ENCODE results near the gene LCA5L.
"Not testable (repeated sequence)": the region's sequence is repeated elsewhere in the genome, so short reads cannot be mapped to it uniquely, and the experiment has no call there.

Gene LCA5L

GRCh38 chr21:39386899-39387298, 58.7 kb downstream of the LCA5L start:
- DNase-seq: no peak

GRCh38 chr21:39386194-39386593, 59.4 kb downstream of the LCA5L start:
- no peak for DNase-seq

DNA sequence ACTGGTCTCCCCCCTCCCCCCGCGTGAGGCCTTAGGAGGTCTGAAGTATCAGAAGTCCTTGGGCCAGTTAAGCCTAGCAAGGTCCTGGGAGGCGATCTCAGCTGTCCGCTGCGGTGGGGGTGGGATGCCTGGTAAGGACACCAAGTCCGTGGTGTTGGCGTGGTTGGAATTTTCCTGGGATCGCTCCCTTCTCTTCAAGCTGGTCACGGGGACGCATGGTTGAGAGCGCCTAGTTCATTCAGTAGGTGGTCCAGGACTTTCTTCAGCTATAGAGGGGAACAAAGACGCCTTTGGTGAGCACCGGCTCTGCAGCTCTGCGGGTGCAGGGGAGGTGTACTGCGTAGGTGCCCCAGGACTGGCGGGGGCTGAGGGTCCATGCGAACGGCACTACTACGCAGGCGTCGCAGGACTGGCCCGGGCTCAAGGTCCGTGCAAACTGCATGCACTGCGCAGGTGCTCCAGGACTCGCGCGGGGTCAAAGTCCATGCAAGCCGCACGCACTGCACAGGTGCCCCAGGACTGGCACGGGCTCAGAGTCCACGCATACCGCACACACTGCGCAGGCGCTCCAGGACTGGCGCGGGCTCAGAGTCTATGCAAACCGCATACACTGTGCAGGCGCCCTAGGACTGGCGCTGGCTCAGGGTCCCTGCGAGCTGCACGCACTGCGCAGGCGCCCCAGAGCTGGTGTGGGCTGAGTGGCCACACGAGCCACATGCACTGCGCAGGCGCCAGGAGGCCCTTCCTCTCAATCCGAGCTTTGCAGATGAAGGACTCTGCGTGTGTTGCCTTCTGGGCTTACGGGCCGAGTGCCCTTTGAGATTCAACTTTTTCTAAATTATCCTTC, 60.1 kb downstream of the LCA5L start:
- no peak for DNase-seq

DNA sequence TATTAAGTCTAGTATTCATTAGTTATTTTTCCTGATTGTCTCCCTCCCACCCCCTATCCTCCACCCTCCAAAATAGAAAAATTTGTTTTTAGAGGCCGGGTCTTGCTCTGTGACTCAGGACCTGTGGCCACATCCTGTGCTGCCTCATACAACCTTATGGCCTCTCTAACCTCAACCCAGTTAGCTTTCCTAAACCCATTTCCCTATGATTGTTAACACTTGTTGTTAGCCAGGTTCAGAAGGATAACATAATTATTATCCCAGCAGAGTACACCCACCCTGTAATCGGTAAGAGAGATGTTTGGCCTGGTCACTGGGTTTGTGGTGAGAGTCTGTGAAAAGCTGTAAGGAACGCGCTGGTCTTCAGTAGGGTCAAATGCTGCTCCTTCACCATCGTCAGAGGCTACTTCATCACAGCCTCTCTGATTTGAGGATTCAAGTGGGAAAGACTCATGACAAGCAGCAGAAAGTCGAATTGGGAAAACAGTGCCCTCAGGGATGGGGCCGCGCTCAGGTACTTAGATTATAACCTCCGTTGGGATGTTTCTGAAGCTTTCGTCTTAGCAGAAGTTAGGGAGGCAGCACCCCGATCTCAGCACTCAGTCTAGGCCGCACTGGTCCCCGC, 60.8 kb downstream of the LCA5L start:
- no peak for DNase-seq

DNA sequence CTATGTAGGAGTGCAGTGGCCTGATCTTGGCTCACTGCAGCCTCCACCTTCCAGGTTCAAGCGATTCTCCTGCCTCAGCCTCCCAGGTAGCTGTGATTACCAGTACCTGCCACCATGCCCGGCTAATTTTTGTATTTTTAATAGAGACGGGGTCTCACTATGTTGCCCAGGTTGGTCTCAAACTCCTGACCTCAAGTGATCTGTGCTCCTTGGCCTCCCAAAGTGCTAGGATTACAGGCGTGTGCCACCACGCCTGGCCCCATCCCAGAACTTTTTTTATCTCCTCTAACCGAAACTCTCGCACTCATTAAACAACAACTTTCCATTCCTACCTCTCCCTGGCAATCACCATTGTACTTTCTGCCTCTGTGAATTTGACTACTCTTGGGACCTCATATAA, 63.5 kb downstream of the LCA5L start:
- DNase-seq: not testable (repeated sequence)

DNA sequence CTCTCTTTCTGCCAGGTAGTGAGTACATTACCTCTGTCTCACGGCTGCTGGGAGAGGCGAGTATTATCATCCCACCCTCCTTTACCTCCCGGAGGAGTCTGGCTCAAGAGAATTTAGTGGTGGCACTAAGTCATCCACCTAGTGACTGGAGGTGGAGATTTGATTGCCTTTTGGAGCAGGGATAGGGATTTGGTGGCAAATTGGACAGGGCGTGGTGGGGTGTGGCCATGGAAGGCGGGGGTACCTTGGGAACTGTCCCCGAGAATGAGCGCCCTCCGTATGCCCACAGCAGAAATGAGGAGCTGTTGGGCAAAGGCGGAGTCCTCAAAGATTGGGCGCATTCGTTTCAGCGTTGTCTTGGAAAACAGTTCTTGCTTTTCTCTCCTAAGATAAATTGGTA, 64.6 kb downstream of the LCA5L start:
- no peak for DNase-seq

DNA sequence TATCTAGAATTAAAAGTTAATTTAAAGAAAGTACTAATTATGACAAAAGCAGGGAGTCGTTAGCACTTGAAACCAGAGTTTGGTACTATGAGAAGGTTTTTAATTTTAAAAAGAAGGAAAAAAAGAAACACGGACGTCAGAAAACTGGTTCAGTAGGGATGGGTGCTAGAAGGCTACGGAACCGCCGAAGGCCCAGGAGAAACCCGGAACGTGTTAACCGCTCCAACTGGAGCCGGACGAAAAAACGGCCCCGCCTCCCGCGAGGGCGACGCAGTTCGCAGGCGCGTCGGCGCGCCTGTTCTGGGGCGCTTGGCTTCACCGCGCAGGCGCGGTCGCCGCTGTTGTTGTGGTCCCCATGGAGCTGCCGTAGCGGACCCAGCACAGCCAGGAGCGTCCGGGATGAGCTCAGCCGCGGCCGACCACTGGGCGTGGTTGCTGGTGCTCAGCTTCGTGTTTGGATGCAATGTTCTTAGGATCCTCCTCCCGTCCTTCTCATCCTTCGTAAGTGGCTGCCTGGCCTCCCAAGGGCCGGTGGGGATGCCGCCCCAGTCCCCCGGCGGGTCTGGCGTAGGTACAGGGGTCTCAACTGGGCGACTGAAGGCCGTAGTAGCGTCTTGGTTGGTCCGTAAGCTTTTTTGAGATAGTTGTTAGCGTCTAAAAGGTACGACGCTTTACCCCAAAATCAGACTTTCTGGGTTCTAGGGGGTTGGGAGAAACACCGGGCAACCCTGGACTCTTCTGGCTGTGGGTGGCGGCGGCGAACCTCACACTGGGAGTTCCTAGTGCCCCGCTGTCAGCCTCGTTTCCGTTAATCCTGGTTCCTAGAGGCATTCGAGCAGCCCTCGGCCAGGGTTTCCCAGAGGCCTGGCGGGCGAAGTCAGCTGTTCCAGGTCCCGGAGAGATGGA, 65.3 kb downstream of the LCA5L start:
- peak; percentile 67 for DNase-seq

- no peak for DNase-seq
Observed at GRCh38 chr21:39377444-39378050, 68.0 kb downstream of the LCA5L start.

DNA sequence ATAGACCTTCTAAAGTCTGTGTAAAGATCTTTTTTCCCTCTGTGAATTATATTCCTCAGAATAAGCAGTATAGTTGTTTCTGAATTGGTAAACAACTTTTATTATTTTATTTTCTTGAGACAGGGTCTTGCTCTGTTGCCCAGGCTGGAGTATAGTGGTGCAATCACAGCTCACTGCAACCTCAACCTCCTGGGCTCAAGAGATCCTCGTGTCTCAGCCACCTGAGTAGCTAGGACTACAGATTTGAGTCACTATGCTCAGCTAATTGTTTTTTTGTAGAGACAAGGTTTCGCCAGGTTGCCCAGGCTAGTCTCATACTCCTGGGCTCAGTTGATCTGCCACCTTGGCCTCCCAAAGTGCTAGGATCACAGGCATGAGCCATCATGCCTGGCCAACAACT, 70.1 kb downstream of the LCA5L start:
- DNase-seq: no peak

- DNase-seq: no peak
Observed at GRCh38 chr21:39374046-39374445, 71.5 kb downstream of the LCA5L start.

- no peak for DNase-seq
Observed at GRCh38 chr21:39373634-39374033, 71.9 kb downstream of the LCA5L start.

DNA sequence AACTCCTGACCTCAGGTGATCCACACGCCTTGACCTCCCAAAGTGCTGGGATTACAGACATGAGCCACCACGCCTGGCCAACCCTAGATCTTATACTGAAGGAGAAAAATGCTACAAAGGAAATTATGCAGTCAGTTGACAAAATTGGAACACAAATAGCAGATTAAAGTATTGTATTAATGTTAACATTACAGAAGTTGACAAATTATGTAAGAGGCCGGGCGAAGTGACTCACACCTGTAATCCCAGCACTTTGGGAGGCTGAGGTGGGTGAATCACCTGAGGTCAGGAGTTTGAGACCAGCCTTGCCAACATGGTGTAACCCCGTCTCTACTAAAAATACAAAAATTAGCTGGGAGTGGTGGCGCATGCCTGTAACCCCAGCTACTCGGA, 75.7 kb downstream of the LCA5L start:
- not testable (repeated sequence) for DNase-seq

DNA sequence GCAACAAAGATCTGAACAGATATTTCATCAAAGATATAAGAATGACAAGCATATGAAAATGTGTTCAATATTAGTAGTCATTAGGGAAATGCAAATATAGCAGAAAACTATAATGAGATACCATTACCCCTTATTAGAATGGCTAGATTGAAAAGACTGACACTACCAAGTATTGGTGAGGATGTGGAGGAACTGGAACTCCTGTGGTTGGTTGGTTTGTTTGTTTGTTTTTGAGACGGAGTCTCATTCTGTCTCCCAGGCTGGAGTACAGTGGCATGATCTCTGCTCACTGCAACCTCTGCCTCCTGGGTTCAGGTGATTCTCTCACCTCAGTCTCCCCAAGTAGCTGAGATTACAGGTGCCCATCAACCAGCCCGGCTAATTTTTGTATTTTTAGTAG, 77.8 kb downstream of the LCA5L start:
- DNase-seq: no peak

- no peak for DNase-seq
Observed at GRCh38 chr21:39366563-39366962, 79.0 kb downstream of the LCA5L start.

DNA sequence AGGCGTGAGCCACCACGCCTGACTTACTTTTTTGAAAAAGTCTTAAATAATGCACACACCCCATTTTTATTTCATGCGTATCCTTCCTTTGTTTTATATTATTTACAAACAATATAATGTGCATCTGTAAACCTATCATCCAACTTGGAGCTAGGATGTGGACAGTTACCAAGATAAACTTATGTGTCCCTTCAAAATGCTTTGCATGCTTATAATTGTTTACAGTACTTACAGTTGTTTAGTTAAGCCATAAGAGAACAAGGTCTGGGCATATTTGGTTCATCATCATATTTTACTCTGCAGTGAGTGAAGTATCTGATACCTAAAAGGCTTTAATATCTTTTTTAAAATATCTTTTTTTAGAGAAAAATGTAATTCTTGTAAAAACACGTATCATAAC, 80.6 kb downstream of the LCA5L start:
- DNase-seq: no peak

DNA sequence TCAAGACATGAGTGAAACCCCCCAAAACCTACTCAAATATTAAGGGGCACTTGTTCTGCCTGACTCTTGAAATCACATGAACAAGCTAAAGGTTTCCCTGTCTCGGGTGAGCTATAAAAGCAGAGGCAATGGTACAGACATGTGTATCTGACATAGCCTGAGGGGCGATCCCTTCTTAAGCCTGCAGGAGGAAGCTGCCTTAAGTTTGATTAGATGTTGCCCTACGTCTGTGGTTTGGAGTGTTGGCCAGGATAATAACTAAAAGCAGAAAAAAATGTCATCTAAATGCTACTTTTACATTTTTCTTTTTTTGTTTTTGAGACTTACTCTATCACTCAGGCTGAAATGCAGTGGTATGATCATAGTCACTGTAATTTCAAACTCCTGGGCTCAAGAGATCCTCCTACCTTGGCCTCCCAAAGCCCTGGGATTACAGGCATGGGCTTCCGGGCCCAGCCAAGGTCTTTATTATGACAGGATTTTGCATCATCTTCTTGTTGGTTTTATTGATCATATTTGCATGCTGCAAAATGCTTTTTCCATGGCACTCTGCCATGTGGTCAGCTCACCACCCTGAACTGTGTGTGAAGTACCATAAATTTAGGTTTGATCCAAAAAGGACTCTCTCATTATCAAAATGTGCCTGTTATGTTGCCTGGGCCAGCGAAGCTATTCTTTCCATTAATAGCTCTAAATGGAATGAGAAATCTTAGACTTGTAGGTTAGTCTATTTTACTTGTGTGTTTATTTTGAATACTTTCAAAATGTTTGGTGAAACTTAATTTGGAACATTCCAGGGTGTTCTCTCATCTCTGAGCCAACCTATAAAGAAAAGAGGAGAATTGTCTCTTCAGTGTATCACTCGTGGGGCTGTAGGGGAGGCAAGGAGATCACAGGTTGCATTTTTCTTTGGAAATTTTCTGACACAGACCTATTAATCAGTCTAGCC, 81.7 kb downstream of the LCA5L start:
- DNase-seq: no peak

DNA sequence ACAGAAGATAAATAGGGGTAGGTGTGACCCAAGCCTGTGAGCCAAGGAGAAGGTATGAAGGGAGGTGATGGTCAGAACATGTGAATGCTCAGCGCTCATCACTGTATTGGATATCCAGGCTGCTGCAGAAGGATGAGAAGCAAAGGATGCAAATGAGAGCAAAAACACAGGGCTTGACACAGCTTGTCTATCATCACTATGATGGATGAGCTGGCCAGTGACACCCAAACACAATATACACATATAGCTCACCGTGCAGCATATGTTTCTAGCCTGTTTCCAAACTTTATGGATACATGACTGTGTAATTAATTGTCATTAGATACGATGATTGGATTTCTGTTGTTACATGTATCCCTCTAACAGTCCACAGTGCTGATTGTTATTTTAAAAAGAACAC, 82.8 kb downstream of the LCA5L start:
- no peak for DNase-seq

DNA sequence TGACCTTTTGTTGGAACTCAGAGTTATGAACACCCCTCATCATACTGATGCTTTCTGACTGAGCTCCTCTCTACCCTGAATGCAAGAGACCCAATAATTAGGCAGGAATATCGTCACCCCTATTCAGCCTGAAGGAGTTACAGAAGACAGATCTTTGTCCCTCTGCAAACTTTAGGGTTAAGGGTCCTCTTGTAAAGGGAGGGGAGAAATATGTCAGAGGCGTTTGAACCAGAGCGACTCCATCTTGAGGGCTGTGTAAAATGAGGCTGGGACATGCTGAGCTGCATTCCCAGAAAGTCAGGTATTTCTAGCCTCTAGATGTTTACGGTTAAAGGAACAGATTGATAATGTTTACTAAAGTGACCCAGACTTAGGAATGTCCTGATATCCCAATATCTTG, 86.2 kb downstream of the LCA5L start:
- no peak for DNase-seq

Measured in KG1 (cell line).